B cell (primary cell): ENCODE data around the gene TMUB2. TPM values are rescaled to one million over a fixed set of nuclear protein-coding genes. Genes with fewer than 3 reads are reported as not detected.

Source experiments
- ATAC-seq: fragments of 200-7000 bp; cut with Tn5 transposase; one replicate; pipeline ENCODE4 v1.10.0; 2021; ENCODE audit warnings: low read depth, mild to moderate bottlenecking, moderate number of reproducible peaks, moderate library complexity
- CTCF ChIA-PET: fragments of 350-600 bp; sonication (Branson Sonifier 250); formaldehyde crosslinking; loops from one replicate; lab custom pipeline; 2021; ENCODE audit warnings: antibody characterized with exemption, inconsistent platforms; lab: Charles Lee
- POLR2A ChIA-PET: fragments of 350-600 bp; sonication (Branson Sonifier 250); formaldehyde crosslinking; loops from one replicate; lab custom pipeline; 2021; ENCODE audit warnings: antibody characterized with exemption; lab: Charles Lee
- DNase-seq: peaks from one replicate; pipeline ENCODE4 v3.0.0; 2013
- H2AFZ ChIP-seq: 2 replicates; pipeline ENCODE4 v1.6.1; 2012; ENCODE audit warnings: mild to moderate bottlenecking, low read depth, low read length; ENCODE audit not compliant: insufficient read depth, poor library complexity, severe bottlenecking
- H3K27ac ChIP-seq, 2 donors: 1 replicate in 1 of 2; 2 replicates in 1 of 2; pipeline ENCODE4 v1.5.1; 2012 to 2013; ENCODE audit warnings: low read length in 2 of 2, mild to moderate bottlenecking in 2 of 2, moderate library complexity in 1 of 2
- H3K27me3 ChIP-seq, 4 experiments: fragments of 200-600 bp in 1 of 4; sonication (generic) in 1 of 4; replicated peaks in 1 of 4; 1 replicate in 2 of 4; 2 replicates in 2 of 4; pipeline versions ENCODE4 v1.6.1 to v1.7.0; 2013 to 2016; ENCODE audit warnings: low read length in 3 of 4, mild to moderate bottlenecking in 2 of 4, mixed read lengths in 1 of 4, moderate library complexity in 1 of 4; ENCODE audit not compliant: insufficient read depth in 4 of 4, control insufficient read depth in 3 of 4; ENCODE audit errors: control extremely low read depth in 1 of 4
- H3K36me3 ChIP-seq, 2 experiments: replicated peaks in 1 of 2; 1 replicate in 1 of 2; 2 replicates in 1 of 2; pipeline versions ENCODE4 v1.6.1 to v1.7.1; 2013; ENCODE audit warnings: low read length in 1 of 2; ENCODE audit not compliant: insufficient read depth in 2 of 2, control insufficient read depth in 1 of 2; ENCODE audit errors: control extremely low read depth in 1 of 2, extremely low read depth in 1 of 2
- H3K4me1 ChIP-seq, 2 donors: fragments of 200-600 bp in 1 of 2; sonication (generic) in 1 of 2; 1 replicate in 1 of 2; 2 replicates in 1 of 2; pipeline versions ENCODE4 v1.5.1 to v1.6.1; 2013 to 2017; ENCODE audit warnings: low read length in 2 of 2; ENCODE audit not compliant: control insufficient read depth in 2 of 2, insufficient read depth in 2 of 2
- H3K4me2 ChIP-seq: replicated peaks from 2 replicates; pipeline ENCODE3; 2012; ENCODE audit warnings: mild to moderate bottlenecking, low read depth, low read length; ENCODE audit not compliant: poor library complexity, severe bottlenecking
- H3K4me3 ChIP-seq, 5 experiments: fragments of 200-600 bp in 1 of 5; sonication (generic) in 1 of 5; 1 replicate in 3 of 5; 2 replicates in 2 of 5; pipeline versions ENCODE4 v1.5.1 to v1.7.0; 2011 to 2016; ENCODE audit warnings: low read length in 4 of 5, mild to moderate bottlenecking in 4 of 5, low read depth in 2 of 5, control low read depth in 1 of 5, moderate library complexity in 1 of 5; ENCODE audit not compliant: insufficient read depth in 1 of 5; ENCODE audit errors: control extremely low read depth in 1 of 5, extremely low read depth in 1 of 5
- H3K79me2 ChIP-seq: fragments of 200-600 bp; sonication (generic); one replicate; pipeline ENCODE4 v1.6.0; 2016; ENCODE audit warnings: low read length; ENCODE audit not compliant: control insufficient read depth, insufficient read depth
- H3K9ac ChIP-seq: fragments of 200-600 bp; sonication (generic); 2 replicates; pipeline ENCODE4 v1.6.1; 2017; ENCODE audit warnings: mild to moderate bottlenecking, low read length, moderate library complexity
- H3K9me3 ChIP-seq, 3 donors: one replicate each; pipeline versions ENCODE4 v1.6.1 to v1.7.1; 2013; ENCODE audit warnings: low read length in 2 of 3; ENCODE audit not compliant: control insufficient read depth in 2 of 3, insufficient read depth in 1 of 3; ENCODE audit errors: control extremely low read depth in 1 of 3
- H4K20me1 ChIP-seq: 2 replicates; pipeline ENCODE4 v1.6.0; 2012; ENCODE audit warnings: mild to moderate bottlenecking, low read length; ENCODE audit not compliant: insufficient read depth, control insufficient read depth, poor library complexity, severe bottlenecking
- H3K27ac Mint-ChIP-seq: one replicate; pipeline ENCODE4 v1.8.0; 2021; ENCODE audit warnings: mixed read lengths
- H3K27me3 Mint-ChIP-seq: one replicate; pipeline ENCODE4 v1.8.0; 2021; ENCODE audit warnings: mixed read lengths
- H3K4me1 Mint-ChIP-seq: one replicate; pipeline ENCODE4 v1.8.0; 2021; ENCODE audit warnings: mixed read lengths
- H3K4me3 Mint-ChIP-seq: one replicate; pipeline ENCODE4 v1.8.0; 2021; ENCODE audit warnings: mixed read lengths
- H3K9me3 Mint-ChIP-seq: one replicate; pipeline ENCODE4 v1.8.0; 2022; ENCODE audit warnings: mixed read lengths; ENCODE audit not compliant: insufficient read depth
- CTCF ChIP-seq: fragments of 200-600 bp; IDR thresholded peaks from one replicate; pipeline ENCODE4 v1.8.0; 2022; ENCODE audit warnings: antibody characterized with exemption, mild to moderate bottlenecking
- EZH2 ChIP-seq: IDR thresholded peaks from 2 replicates; pipeline ENCODE4 v1.6.1; 2012; ENCODE audit warnings: borderline replicate concordance, low read depth, mild to moderate bottlenecking, moderate library complexity, low read length; ENCODE audit not compliant: insufficient read depth, poor library complexity, severe bottlenecking
- WGBS: methylation state at CpG from one replicate; pipeline ENCODE4 v1.1.5; 2013; ENCODE audit warnings: missing lambda C conversion rate; ENCODE audit not compliant: insufficient coverage; 5-methylcytosine and 5-hydroxymethylcytosine counted together
- intact Hi-C: fragments of 100-400 bp; cut with micrococcal nuclease; formaldehyde crosslinking; loops from one replicate; pipeline ENCODE4 v1.10.0; 2022
- polyA plus RNA-seq: library from polyadenylated mRNA; depleted of rRNA; stranded (reverse); fragments of >200 nt; gene quantifications from 2 replicates; pipeline ENCODE4 v1.2.3, GENCODE V29; 2012
- total RNA-seq, 2 donors: library from RNA; stranded (reverse); fragments of 120-200 nt in 1 of 2; gene quantifications; 1 replicate in 1 of 2; 2 replicates in 1 of 2; pipeline versions ENCODE4 v1.2.3 to v1.2.4, GENCODE V29; 2013 to 2022

TMUB2 gene
- total and polyA plus RNA-seq, 2 donors (not counting 1 experiment from before 2014, with no cell fraction given), result 52.3 to 114 TPM

DNA sequence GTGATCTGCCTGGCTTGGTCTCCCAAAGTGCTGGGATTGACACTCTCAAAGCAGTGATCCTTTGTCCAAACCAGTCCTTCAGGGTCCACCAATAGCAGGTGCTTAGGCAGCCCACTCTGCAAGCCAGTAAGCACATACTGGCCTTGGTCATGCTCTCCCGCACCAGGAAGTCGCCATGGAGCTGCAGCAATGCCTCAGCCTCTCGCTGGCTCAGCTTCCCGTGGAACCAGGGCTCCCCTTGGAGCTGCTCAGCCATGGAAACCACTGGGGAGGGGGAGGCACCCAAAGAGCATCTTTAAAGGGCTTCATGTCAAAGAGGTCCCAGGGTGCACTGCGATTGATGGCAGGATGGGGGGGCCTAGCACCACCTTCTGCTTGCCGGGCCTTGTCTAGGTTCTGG is 42.3 kb downstream of the TMUB2 start:
- WGBS, result 91% methylated on average over 5 of the region's 6 CpGs
- Mint-ChIP-seq H3K4me3 (no peak overlapping the region), H3K4me1 (no peaks in the 10 kb centered on the region), H3K27ac (no peak overlapping the region), H3K27me3 (no peaks in the 10 kb centered on the region), H3K9me3 (no peaks in the 10 kb centered on the region)
- H3K4me1 ChIP-seq, result no peaks in the 10 kb centered on the region
- no peaks in the 10 kb centered on the region for H3K36me3 ChIP-seq
- H3K27me3 ChIP-seq, result no peaks in the 10 kb centered on the region
- ATAC-seq (no peak), DNase-seq (no peak)
- H3K9ac ChIP-seq, result no peak overlapping the region
- no peaks in the 10 kb centered on the region for H4K20me1 ChIP-seq
- intact Hi-C loops, result no loop called here
- H3K79me2 ChIP-seq, result no peaks in the 10 kb centered on the region
- no peak overlapping the region for H3K27ac ChIP-seq
- no peaks in the 10 kb centered on the region for H3K9me3 ChIP-seq
- ChIA-PET CTCF (interaction anchor here (0.6 to 1.3 kb wide), 3 partner anchors 12 to 122 kb away, joined by 3 to 4 read pairs (median 3); no protein-coding TSS in a partner anchor), POLR2A (no interaction called here)
- H3K4me2 ChIP-seq, result no peak overlapping the region
- TF ChIP-seq CTCF (no peak), EZH2 (no peak)
- no peak overlapping the region for H3K4me3 ChIP-seq
- no peak overlapping the region for H2AFZ ChIP-seq

DNA sequence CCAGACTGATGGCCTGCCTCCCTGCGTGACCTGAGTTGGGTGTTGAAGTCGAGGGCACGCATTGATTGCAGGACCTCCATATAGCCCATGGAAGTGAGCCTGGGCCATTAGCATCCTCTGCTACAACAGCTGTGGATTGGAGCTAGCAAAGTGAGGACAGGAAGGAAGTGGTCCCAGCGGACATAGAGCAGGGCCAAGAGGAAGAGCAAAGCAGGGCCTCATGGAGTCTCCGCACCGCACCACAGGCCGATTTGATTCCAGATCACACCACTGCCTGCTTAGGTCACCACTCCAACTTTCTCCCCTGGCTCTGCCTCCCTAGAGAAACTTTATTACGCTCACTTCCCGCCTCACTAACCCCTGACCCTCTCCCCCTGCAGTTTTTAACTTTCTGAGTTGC is 43.4 kb downstream of the TMUB2 start:
- Histone ChIP-seq H3K36me3 (no peaks in the 10 kb centered on the region), H3K27me3 (no peaks in the 10 kb centered on the region), H3K4me1 (no peaks in the 10 kb centered on the region), H3K9ac (no peak overlapping the region), H3K4me3 (no peak overlapping the region), H3K9me3 (no peaks in the 10 kb centered on the region), H4K20me1 (no peaks in the 10 kb centered on the region), H2AFZ (no peak overlapping the region), H3K79me2 (no peaks in the 10 kb centered on the region), H3K27ac (no peak overlapping the region), H3K4me2 (no peak overlapping the region)
- Mint-ChIP-seq H3K4me3 (no peak overlapping the region), H3K9me3 (no peaks in the 10 kb centered on the region), H3K27me3 (peaks cover 4% of the 10 kb centered on the region), H3K4me1 (no peaks in the 10 kb centered on the region), H3K27ac (no peak overlapping the region)
- TF ChIP-seq EZH2, result no peak
- TF ChIP-seq CTCF, result no peak
- DNase-seq (no peak), ATAC-seq (no peak)
- WGBS, result 91% methylated on average over 6 of the region's 9 CpGs
- POLR2A ChIA-PET, result no interaction called here
- intact Hi-C loops, result no loop called here
- CTCF ChIA-PET, result no interaction called here
